Measurements from ENCODE around the gene ABHD16B. TPM values are rescaled to one million over a fixed set of nuclear protein-coding genes. Genes with fewer than 3 reads are reported as not detected.

Gene ABHD16B
- total and polyA plus RNA-seq, 8 donors = 0.37 to 0.43 TPM; not detected in 6

DNA sequence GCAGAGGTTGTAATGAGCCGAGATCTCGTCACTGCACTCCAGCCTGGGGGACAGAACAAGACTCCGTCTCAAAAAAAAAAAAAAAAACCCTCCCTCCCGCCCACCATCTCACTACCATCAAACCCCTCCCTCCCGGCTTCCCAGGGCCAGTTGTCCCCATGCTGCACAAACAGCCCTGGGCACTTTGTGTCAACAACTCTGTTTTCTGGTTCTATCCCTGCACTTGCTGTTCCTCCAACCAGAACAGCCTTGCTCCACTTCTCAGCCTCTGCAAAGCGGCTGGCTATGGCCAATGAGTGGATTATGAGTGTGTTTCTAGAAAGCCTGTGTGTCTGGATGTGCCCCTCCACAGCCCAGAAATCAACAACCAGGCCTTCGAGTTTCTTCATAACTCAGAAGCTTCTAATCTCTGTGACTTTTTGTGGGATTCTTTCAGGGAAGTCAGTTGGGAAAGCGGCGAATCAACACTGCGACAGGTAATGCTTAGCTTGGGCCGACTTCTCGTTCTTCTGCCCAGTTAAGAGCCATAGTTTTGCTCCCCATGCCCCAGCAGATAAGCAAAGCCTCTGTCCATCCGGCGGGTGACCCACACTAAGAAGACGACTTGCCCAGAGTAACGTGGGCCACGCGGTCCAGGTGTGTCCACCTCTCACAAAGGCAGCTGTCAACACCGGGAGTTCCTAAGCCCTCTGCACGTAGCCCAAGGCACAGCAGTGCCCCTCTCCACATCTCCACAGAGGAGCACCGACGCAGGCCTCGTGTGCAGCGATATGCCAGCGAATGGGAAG lies 35.8 kb upstream of the ABHD16B start:
- Histone ChIP-seq H3K36me3 (no peaks in the 10 kb centered on the region), H3K4me3 (no peak overlapping the region), H3K27me3 (peaks cover 0 to 40% (median 17%) of the 10 kb centered on the region in 3 donors), H3K27ac (no peak overlapping the region), H3K4me1 (peaks cover 9 to 21% (median 20%) of the 10 kb centered on the region in 4 donors), H3K9me3 (no peaks in the 10 kb centered on the region)
- DNase-seq = no peak
- 75 to 86% (median 77%) methylated on average over 25 of the region's 25 CpGs for WGBS, 5 donors
- TF ChIP-seq EP300 (IDR thresholded peaks at IDR 0.05) (no peak), POLR2A (IDR thresholded peaks at IDR 0.05) (no peak), POLR2AphosphoS5 (IDR thresholded peaks at IDR 0.05) (no peak)
- TF ChIP-seq, protein P1, sequence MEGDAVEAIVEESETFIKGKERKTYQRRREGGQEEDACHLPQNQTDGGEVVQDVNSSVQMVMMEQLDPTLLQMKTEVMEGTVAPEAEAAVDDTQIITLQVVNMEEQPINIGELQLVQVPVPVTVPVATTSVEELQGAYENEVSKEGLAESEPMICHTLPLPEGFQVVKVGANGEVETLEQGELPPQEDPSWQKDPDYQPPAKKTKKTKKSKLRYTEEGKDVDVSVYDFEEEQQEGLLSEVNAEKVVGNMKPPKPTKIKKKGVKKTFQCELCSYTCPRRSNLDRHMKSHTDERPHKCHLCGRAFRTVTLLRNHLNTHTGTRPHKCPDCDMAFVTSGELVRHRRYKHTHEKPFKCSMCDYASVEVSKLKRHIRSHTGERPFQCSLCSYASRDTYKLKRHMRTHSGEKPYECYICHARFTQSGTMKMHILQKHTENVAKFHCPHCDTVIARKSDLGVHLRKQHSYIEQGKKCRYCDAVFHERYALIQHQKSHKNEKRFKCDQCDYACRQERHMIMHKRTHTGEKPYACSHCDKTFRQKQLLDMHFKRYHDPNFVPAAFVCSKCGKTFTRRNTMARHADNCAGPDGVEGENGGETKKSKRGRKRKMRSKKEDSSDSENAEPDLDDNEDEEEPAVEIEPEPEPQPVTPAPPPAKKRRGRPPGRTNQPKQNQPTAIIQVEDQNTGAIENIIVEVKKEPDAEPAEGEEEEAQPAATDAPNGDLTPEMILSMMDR (IDR thresholded peaks at IDR 0.05) = no peak
- intact Hi-C loops (cut with DNase I; ENCODE audit: low total_unique reads) = no loop called here

DNA sequence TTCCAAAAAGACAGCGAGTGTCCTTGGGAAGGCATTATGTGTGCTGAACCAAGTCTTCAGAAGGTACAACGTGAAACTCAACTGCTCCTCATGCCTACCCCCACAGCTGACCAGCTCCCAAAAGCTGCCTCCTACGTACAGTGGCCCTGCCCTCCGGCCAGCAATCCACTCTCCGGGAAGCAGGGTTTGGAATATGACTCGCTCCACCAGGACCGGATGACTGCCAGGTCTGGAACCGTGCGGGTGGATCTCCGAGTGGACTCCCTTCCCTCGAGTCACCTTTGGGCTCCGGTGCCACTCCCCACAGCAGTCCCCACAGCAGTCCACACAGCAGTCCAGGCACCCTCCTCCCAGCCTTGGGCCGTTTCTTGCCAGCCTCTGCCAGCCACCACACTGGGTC lies 34.5 kb upstream of the ABHD16B start:
- H3K4me3 ChIP-seq = no peak overlapping the region
- 69 to 82% (median 76%) methylated on average over 12 to 13 of the region's 13 CpGs for WGBS, 5 donors

DNA sequence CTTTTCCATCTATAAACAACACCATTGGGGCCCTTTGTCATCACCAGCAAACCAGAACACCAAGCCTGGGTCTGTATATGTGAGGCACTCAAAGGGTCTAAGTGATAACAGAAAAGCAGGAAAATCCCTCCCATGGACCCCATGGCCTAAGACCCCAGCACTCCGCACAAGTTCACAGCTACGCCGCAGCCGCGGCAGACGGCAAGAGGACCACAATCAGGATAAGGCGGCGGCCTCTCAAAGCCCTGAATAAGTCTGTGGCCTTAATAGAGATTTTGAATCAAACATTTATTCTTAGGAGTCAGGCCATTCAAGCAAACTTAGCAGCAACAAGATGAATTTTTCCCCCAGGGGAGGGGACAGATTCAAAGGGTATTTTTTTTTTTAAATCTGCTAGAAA lies 33.2 kb upstream of the ABHD16B start:
- 90 to 94% (median 91%) methylated on average over 8 of the region's 8 CpGs for WGBS, 5 donors
- peaks cover 0 to 59% (median 30%) of the 10 kb centered on the region in 3 donors for H3K27me3 ChIP-seq
- intact Hi-C loops (cut with DNase I; ENCODE audit: low total_unique reads) = no loop called here
- TF ChIP-seq POLR2A (IDR thresholded peaks at IDR 0.05) = no peak
- peak overlapping the region in 1 of 5 donors; percentile 62 for H3K27ac ChIP-seq
- H3K4me3 ChIP-seq = peak overlapping the region in 1 of 4 donors; percentile 71
- H3K9me3 ChIP-seq = no peaks in the 10 kb centered on the region
- H3K36me3 ChIP-seq = no peaks in the 10 kb centered on the region
- peaks cover 15 to 38% (median 36%) of the 10 kb centered on the region in 4 donors for H3K4me1 ChIP-seq
- DNase-seq = no peak

More for the DNA sequence above, 34.5 kb upstream of the ABHD16B start:
- no peaks in the 10 kb centered on the region for H3K36me3 ChIP-seq
- TF ChIP-seq EP300 (IDR thresholded peaks at IDR 0.05) (no peak), POLR2AphosphoS5 (IDR thresholded peaks at IDR 0.05) (no peak), POLR2A (IDR thresholded peaks at IDR 0.05) (no peak)
- TF ChIP-seq, protein P1 (IDR thresholded peaks at IDR 0.05) = no peak
- intact Hi-C loops (cut with DNase I; ENCODE audit: low total_unique reads) = no loop called here
- peaks cover 12 to 25% (median 23%) of the 10 kb centered on the region in 4 donors for H3K4me1 ChIP-seq
- no peaks in the 10 kb centered on the region for H3K9me3 ChIP-seq
- no peak for DNase-seq
- H3K27ac ChIP-seq = peak overlapping the region in 1 of 5 donors; percentile 46
- peaks cover 0 to 45% (median 18%) of the 10 kb centered on the region in 3 donors for H3K27me3 ChIP-seq

DNA sequence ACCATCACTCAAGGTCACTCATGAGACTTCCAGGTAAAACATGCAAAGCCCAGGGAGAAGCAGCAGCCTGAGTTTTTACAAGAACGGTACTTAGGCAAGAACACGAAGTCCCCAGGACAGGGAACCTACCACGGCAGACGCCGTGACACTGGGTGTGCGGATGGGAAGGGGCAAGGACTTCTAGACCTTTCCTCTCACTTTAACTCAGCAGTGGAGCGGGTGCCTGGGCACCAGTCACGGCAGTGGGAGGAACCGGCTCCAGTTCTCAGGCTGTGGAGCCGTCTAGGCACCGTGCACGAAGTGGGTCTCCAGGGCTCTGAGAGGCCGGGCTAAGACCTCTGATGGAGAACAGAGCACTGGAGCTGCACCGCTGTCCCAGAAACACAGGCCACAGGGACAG lies 32.8 kb upstream of the ABHD16B start:
- WGBS, 5 donors = 57 to 79% (median 76%) methylated on average over 9 to 14 of the region's 14 CpGs
- TF ChIP-seq POLR2A (IDR thresholded peaks at IDR 0.05) = no peak
- TF ChIP-seq POLR2AphosphoS5 (IDR thresholded peaks at IDR 0.05) = no peak
- no peak for TF ChIP-seq EP300 (IDR thresholded peaks at IDR 0.05)
- TF ChIP-seq, protein P1 (IDR thresholded peaks at IDR 0.05) = no peak
- Histone ChIP-seq H3K36me3 (no peaks in the 10 kb centered on the region), H3K27me3 (peaks cover 0 to 63% (median 30%) of the 10 kb centered on the region in 3 donors), H3K4me3 (peak overlapping the region in 3 of 4 donors; percentile 7 to 84 (median 71)), H3K27ac (peak overlapping the region in 4 of 5 donors; percentile 1 to 62 (median 20)), H3K9me3 (no peaks in the 10 kb centered on the region), H3K4me1 (peaks cover 15 to 38% (median 38%) of the 10 kb centered on the region in 4 donors)
- no peak for DNase-seq
- intact Hi-C loops (cut with DNase I; ENCODE audit: low total_unique reads) = no loop called here

Measured in stomach (tissue), 9 donors.